ENCODE measurements around the gene SHROOM1. TPM values are rescaled to one million over a fixed set of nuclear protein-coding genes. Genes with fewer than 3 reads are reported as not detected.

The SHROOM1 gene
- total and polyA plus RNA-seq, 9 of the 15 experiments (the other 6 are each of a cell fraction or from before 2014, with no cell fraction given) = 0.44 to 26.5 (median 11.9) TPM

GRCh38 chr5:132777209-132778069, 53.0 kb downstream of the SHROOM1 start, which contains the start of gene SEPTIN8 (continued):
- TF ChIP-seq ZBTB17 (CRISPR knock-in tag; IDR thresholded peaks at IDR 0.05) = 0 out of 2 replicates have a peak, but pooled peaks have one; percentile 58
- peak; percentile 92 for TF ChIP-seq ZBTB7A (IDR thresholded peaks at IDR 0.05; ENCODE audit: borderline replicate concordance, control insufficient read depth, low read depth, low read length)
- TF ChIP-seq ZNF143 (CRISPR knock-in tag; IDR thresholded peaks at IDR 0.05) = peak; percentile 63
- no peak for TF ChIP-seq TGIF2 (CRISPR knock-in tag; IDR thresholded peaks at IDR 0.05)
- peak in 1 of 2 experiments; percentile 21; a peak in 1 of 4 replicates for TF ChIP-seq NRF1 (conservative IDR thresholded peaks at IDR 0.05 in 1 of 2, IDR thresholded peaks at IDR 0.05 in 1 of 2)
- TF ChIP-seq ZBTB1 (CRISPR knock-in tag; IDR thresholded peaks at IDR 0.05; ENCODE audit: borderline replicate concordance, low read depth) = peak; percentile 14; the same call in 1 of the 2 replicates
- 0 out of 2 replicates have a peak, but pooled peaks have one; percentile 15 for TF ChIP-seq E2F3 (CRISPR knock-in tag; IDR thresholded peaks at IDR 0.05)
- no peak for TF ChIP-seq STAT5B (CRISPR knock-in tag; IDR thresholded peaks at IDR 0.05)
- TF ChIP-seq L3MBTL2 (IDR thresholded peaks at IDR 0.05) = peak; percentile 65
- no peak for TF ChIP-seq HDAC6 (IDR thresholded peaks at IDR 0.05; ENCODE audit: low read depth, low read length)
- TF ChIP-seq TOE1 (IDR thresholded peaks at IDR 0.05; ENCODE audit: borderline replicate concordance) = 0 out of 2 replicates have a peak, but pooled peaks have one; percentile 36
- TF ChIP-seq TOE1 (CRISPR knock-in tag; IDR thresholded peaks at IDR 0.05; ENCODE audit: borderline replicate concordance, low read depth) = no peak
- 0 out of 2 replicates have a peak, but pooled peaks have one; percentile 10 for TF ChIP-seq PYGO2 (tag; IDR thresholded peaks at IDR 0.05)
- 0 out of 4 replicates have a peak, but pooled peaks of 1 of the 2 experiments have one; percentile 17 for TF ChIP-seq TEAD1 (CRISPR knock-in tag; IDR thresholded peaks at IDR 0.05)
- peak; percentile 58; the same call in 1 of the 2 replicates for TF ChIP-seq ZBTB33 (CRISPR knock-in tag; IDR thresholded peaks at IDR 0.05)
- TF ChIP-seq KDM5B (IDR thresholded peaks at IDR 0.05; ENCODE audit: insufficient replicate concordance, low read depth, low read length) = peak; percentile 20
- 0 out of 2 replicates have a peak, but pooled peaks have one; percentile 74 for TF ChIP-seq RREB1 (CRISPR knock-in tag; IDR thresholded peaks at IDR 0.05)
- TF ChIP-seq MAZ (CRISPR knock-in tag; conservative IDR thresholded peaks at IDR 0.05 in 1 of 2, IDR thresholded peaks at IDR 0.05 in 1 of 2) = 0 out of 4 replicates have a peak, but pooled peaks of 1 of the 2 experiments have one; percentile 56

Data from K562 (cell line).